Activated T-cell treated with anti-CD3 and anti-CD28 coated beads, Interleukin-2, amount 50 U/mL, for 24 hours (primary cell): ENCODE data around the gene DNAJC16.
A peak's percentile ranks its signal among the peaks of the same experiment; 100 is the strongest.
"Not testable (repeated sequence)": the region's sequence is repeated elsewhere in the genome, so short reads cannot be mapped to it uniquely, and the experiment has no call there.

ENCODE experiments used
- DNase-seq: peaks from one replicate; pipeline ENCODE4 v3.0.0-alpha.2; 2020
- H3K27ac Mint-ChIP-seq: 2 replicates; pipeline ENCODE4 v1.8.0; 2020; ENCODE audit warnings: mild to moderate bottlenecking, mixed read lengths
- H3K27me3 Mint-ChIP-seq: 2 replicates; pipeline ENCODE4 v1.8.0; 2020; ENCODE audit warnings: mixed read lengths
- H3K36me3 Mint-ChIP-seq: 2 replicates; pipeline ENCODE4 v1.8.0; 2020; ENCODE audit warnings: low read depth, mixed read lengths
- H3K4me1 Mint-ChIP-seq: 2 replicates; pipeline ENCODE4 v1.8.0; 2020; ENCODE audit warnings: low read depth, mixed read lengths
- H3K4me3 Mint-ChIP-seq: 2 replicates; pipeline ENCODE4 v1.8.0; 2020; ENCODE audit warnings: mild to moderate bottlenecking, moderate library complexity, mixed read lengths
- H3K9me3 Mint-ChIP-seq: 2 replicates; pipeline ENCODE4 v1.8.0; 2020; ENCODE audit warnings: mixed read lengths

DNAJC16 gene

GRCh38 chr1:15575549-15576150 lies 49.0 kb downstream of the DNAJC16 start:
- no peaks in the 10 kb centered on the region for H3K9me3 Mint-ChIP-seq
- H3K36me3 Mint-ChIP-seq, result peaks cover 79% of the 10 kb centered on the region
- H3K4me3 Mint-ChIP-seq, result no peak overlapping the region
- peaks cover 30% of the 10 kb centered on the region for H3K4me1 Mint-ChIP-seq
- DNase-seq, result no peak
- no peaks in the 10 kb centered on the region for H3K27me3 Mint-ChIP-seq
- H3K27ac Mint-ChIP-seq, result no peak overlapping the region

GRCh38 chr1:15577691-15578090 lies 51.0 kb downstream of the DNAJC16 start:
- DNase-seq, result peak; percentile 35
- peak overlapping the region; percentile 93 for H3K27ac Mint-ChIP-seq
- H3K4me3 Mint-ChIP-seq, result no peak overlapping the region
- no peaks in the 10 kb centered on the region for H3K27me3 Mint-ChIP-seq
- H3K4me1 Mint-ChIP-seq, result peaks cover 36% of the 10 kb centered on the region
- no peaks in the 10 kb centered on the region for H3K9me3 Mint-ChIP-seq
- H3K36me3 Mint-ChIP-seq, result peaks cover 70% of the 10 kb centered on the region

- peak overlapping the region; percentile 48 for H3K4me3 Mint-ChIP-seq
- DNase-seq, result peak; percentile 50
- H3K9me3 Mint-ChIP-seq, result no peaks in the 10 kb centered on the region
- H3K27ac Mint-ChIP-seq, result peak overlapping the region; percentile 93
- H3K4me1 Mint-ChIP-seq, result peaks cover 49% of the 10 kb centered on the region
- peaks cover 69% of the 10 kb centered on the region for H3K36me3 Mint-ChIP-seq
- no peaks in the 10 kb centered on the region for H3K27me3 Mint-ChIP-seq
Observed at GRCh38 chr1:15578921-15579682, 52.5 kb downstream of the DNAJC16 start.

- H3K9me3 Mint-ChIP-seq, result no peaks in the 10 kb centered on the region
- peak overlapping the region; percentile 48 for H3K4me3 Mint-ChIP-seq
- peaks cover 64% of the 10 kb centered on the region for H3K36me3 Mint-ChIP-seq
- peaks cover 49% of the 10 kb centered on the region for H3K4me1 Mint-ChIP-seq
- H3K27me3 Mint-ChIP-seq, result no peaks in the 10 kb centered on the region
- DNase-seq, result no peak
- peak overlapping the region; percentile 93 for H3K27ac Mint-ChIP-seq
Observed at GRCh38 chr1:15579683-15580047, 53.0 kb downstream of the DNAJC16 start.

- Mint-ChIP-seq H3K4me1 (peaks cover 45% of the 10 kb centered on the region), H3K27ac (peak overlapping the region; percentile 90), H3K36me3 (peaks cover 56% of the 10 kb centered on the region), H3K27me3 (no peaks in the 10 kb centered on the region), H3K4me3 (peak overlapping the region; percentile 84), H3K9me3 (peaks cover 3% of the 10 kb centered on the region)
- no peak for DNase-seq
Observed at GRCh38 chr1:15583016-15583706, 56.5 kb downstream of the DNAJC16 start.

- Mint-ChIP-seq H3K36me3 (peaks cover 54% of the 10 kb centered on the region), H3K9me3 (peaks cover 4% of the 10 kb centered on the region), H3K27ac (peak within 1 kb of the TSS; percentile 90), H3K27me3 (no peaks in the 10 kb centered on the region), H3K4me3 (peak within 1 kb of the TSS; percentile 84), H3K4me1 (peaks cover 29% of the 10 kb centered on the region)
- DNase-seq, result peak; percentile 87
Observed at GRCh38 chr1:15584489-15585363, 58.1 kb downstream of the DNAJC16 start, which contains the start of gene AGMAT. AGMAT (minus strand) TSS chr1:15585051; CDS start chr1:15584967, 84 bp downstream.

GRCh38 chr1:15592285-15592684 lies 65.6 kb downstream of the DNAJC16 start:
- H3K9me3 Mint-ChIP-seq, result peaks cover 4% of the 10 kb centered on the region
- H3K4me1 Mint-ChIP-seq, result no peaks in the 10 kb centered on the region
- H3K27me3 Mint-ChIP-seq, result no peaks in the 10 kb centered on the region
- peaks cover 31% of the 10 kb centered on the region for H3K36me3 Mint-ChIP-seq
- H3K4me3 Mint-ChIP-seq, result no peak overlapping the region
- DNase-seq, result no peak
- no peak overlapping the region for H3K27ac Mint-ChIP-seq

- peaks cover 5% of the 10 kb centered on the region for H3K36me3 Mint-ChIP-seq
- no peaks in the 10 kb centered on the region for H3K9me3 Mint-ChIP-seq
- no peaks in the 10 kb centered on the region for H3K4me1 Mint-ChIP-seq
- H3K27me3 Mint-ChIP-seq, result no peaks in the 10 kb centered on the region
- no peak overlapping the region for H3K4me3 Mint-ChIP-seq
- DNase-seq, result no peak
- H3K27ac Mint-ChIP-seq, result no peak overlapping the region
Observed at GRCh38 chr1:15595809-15596617, 69.4 kb downstream of the DNAJC16 start.

- peaks cover 6% of the 10 kb centered on the region for H3K4me1 Mint-ChIP-seq
- no peaks in the 10 kb centered on the region for H3K36me3 Mint-ChIP-seq
- no peaks in the 10 kb centered on the region for H3K9me3 Mint-ChIP-seq
- H3K27ac Mint-ChIP-seq, result no peak overlapping the region
- no peaks in the 10 kb centered on the region for H3K27me3 Mint-ChIP-seq
- no peak for DNase-seq
- H3K4me3 Mint-ChIP-seq, result no peak overlapping the region
Observed at GRCh38 chr1:15598436-15598835, 71.8 kb downstream of the DNAJC16 start.

- H3K36me3 Mint-ChIP-seq, result no peaks in the 10 kb centered on the region
Observed at GRCh38 chr1:15603050-15603965, 76.7 kb downstream of the DNAJC16 start.

GRCh38 chr1:15603966-15604282 lies 77.3 kb downstream of the DNAJC16 start:
- Mint-ChIP-seq H3K4me3 (peak overlapping the region; percentile 74), H3K27ac (peak overlapping the region; percentile 61), H3K4me1 (peaks cover 13% of the 10 kb centered on the region)
- H3K9me3 Mint-ChIP-seq, H3K27me3 Mint-ChIP-seq, H3K36me3 Mint-ChIP-seq, DNase-seq: not testable (repeated sequence)

More at GRCh38 chr1:15603050-15603965, 76.7 kb downstream of the DNAJC16 start:
- peak; percentile 90 for DNase-seq
- Mint-ChIP-seq H3K4me3 (peak overlapping the region; percentile 74), H3K27ac (peak overlapping the region; percentile 61), H3K4me1 (peaks cover 13% of the 10 kb centered on the region), H3K9me3 (peaks cover 7% of the 10 kb centered on the region), H3K27me3 (no peaks in the 10 kb centered on the region)

GRCh38 chr1:15604400-15604799 lies 77.8 kb downstream of the DNAJC16 start:
- H3K36me3 Mint-ChIP-seq, H3K9me3 Mint-ChIP-seq, H3K27ac Mint-ChIP-seq, DNase-seq, H3K27me3 Mint-ChIP-seq, H3K4me3 Mint-ChIP-seq: not testable (repeated sequence)
- peaks cover 13% of the 10 kb centered on the region for H3K4me1 Mint-ChIP-seq
